Muscle layer of colon (tissue), 2 donors: ENCODE results near the gene MEGF6.

Source experiments
- H3K27ac ChIP-seq: one replicate; pipeline ENCODE4 v1.7.0; 2013; ENCODE audit warnings: low read depth, mild to moderate bottlenecking, low read length, moderate library complexity
- H3K27me3 ChIP-seq, 2 donors: one replicate each; pipeline ENCODE4 v1.7.0; 2013; ENCODE audit warnings: low read length in 2 of 2, mild to moderate bottlenecking in 2 of 2; ENCODE audit not compliant: insufficient read depth in 2 of 2, control insufficient read depth in 1 of 2
- H3K36me3 ChIP-seq: one replicate; pipeline ENCODE4 v1.7.0; 2013; ENCODE audit warnings: mild to moderate bottlenecking, low read length; ENCODE audit not compliant: insufficient read depth
- H3K4me1 ChIP-seq: one replicate; pipeline ENCODE4 v1.7.0; 2013; ENCODE audit warnings: mild to moderate bottlenecking, low read length; ENCODE audit not compliant: insufficient read depth
- H3K4me3 ChIP-seq, 2 donors: one replicate each; pipeline ENCODE4 v1.7.0; 2013; ENCODE audit warnings: low read length in 2 of 2, low read depth in 1 of 2, mild to moderate bottlenecking in 1 of 2, moderate library complexity in 1 of 2
- H3K9ac ChIP-seq: one replicate; pipeline ENCODE4 v1.7.0; 2013; ENCODE audit warnings: low read length
- H3K9me3 ChIP-seq: one replicate; pipeline ENCODE4 v1.7.0; 2013; ENCODE audit warnings: mild to moderate bottlenecking, low read length
- donor health status: abdominal sarcoma.
- donor health status: Adenocarcinoma of cecum.

Gene MEGF6

GRCh38 chr1:3561702-3562101, 49.6 kb downstream of the MEGF6 start:
- no peak overlapping the region for H3K4me3 ChIP-seq
- peaks cover 0 to 10% of the 10 kb centered on the region in 2 donors for H3K27me3 ChIP-seq
- H3K4me1 ChIP-seq: no peaks in the 10 kb centered on the region
- no peak overlapping the region for H3K27ac ChIP-seq
- no peaks in the 10 kb centered on the region for H3K9me3 ChIP-seq
- no peak overlapping the region for H3K9ac ChIP-seq
- H3K36me3 ChIP-seq: no peaks in the 10 kb centered on the region

- Histone ChIP-seq H3K27ac (no peak overlapping the region), H3K4me1 (no peaks in the 10 kb centered on the region), H3K36me3 (no peaks in the 10 kb centered on the region), H3K4me3 (no peak overlapping the region), H3K9ac (no peak overlapping the region), H3K27me3 (peaks cover 0 to 10% of the 10 kb centered on the region in 2 donors), H3K9me3 (no peaks in the 10 kb centered on the region)
Observed at GRCh38 chr1:3560981-3561380, 50.3 kb downstream of the MEGF6 start.

DNA sequence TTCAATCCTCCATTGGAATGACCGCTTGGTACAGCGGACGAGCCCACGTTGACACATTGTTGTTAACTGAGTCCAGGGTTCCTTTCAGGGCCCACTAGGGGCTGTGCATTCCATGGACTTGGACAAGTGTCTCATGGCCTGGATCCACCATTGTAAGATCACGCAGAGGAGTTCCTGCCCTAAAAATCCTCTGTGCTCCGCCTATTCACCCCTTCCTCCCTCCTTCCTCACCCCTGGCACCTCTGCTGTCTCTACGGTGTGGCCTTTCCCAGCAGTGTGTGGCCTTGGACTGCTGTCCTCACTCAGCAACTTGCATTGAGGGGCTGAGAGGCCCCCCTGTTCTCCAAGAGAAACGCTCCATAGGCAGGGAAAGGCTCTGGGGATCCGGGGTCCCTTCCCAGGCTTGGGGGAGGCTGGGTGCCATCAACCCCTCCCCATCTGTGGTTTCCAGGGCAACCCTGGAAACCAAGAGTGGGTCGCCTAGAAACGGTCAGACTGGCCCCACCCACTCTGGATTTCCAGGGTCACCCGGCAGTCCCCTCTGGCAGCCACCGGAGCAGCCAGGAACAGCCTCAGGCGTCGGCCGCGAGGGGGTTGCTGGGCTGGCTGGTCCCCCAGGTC, 50.9 kb downstream of the MEGF6 start:
- no peaks in the 10 kb centered on the region for H3K4me1 ChIP-seq
- H3K27ac ChIP-seq: no peak overlapping the region
- H3K36me3 ChIP-seq: no peaks in the 10 kb centered on the region
- no peak overlapping the region for H3K9ac ChIP-seq
- H3K4me3 ChIP-seq: no peak overlapping the region
- H3K27me3 ChIP-seq: peaks cover 0 to 6% of the 10 kb centered on the region in 2 donors
- H3K9me3 ChIP-seq: no peaks in the 10 kb centered on the region

GRCh38 chr1:3558036-3558726, 53.1 kb downstream of the MEGF6 start:
- H3K36me3 ChIP-seq: no peaks in the 10 kb centered on the region
- no peaks in the 10 kb centered on the region for H3K4me1 ChIP-seq
- no peak overlapping the region for H3K9ac ChIP-seq
- no peak overlapping the region for H3K4me3 ChIP-seq
- H3K9me3 ChIP-seq: no peaks in the 10 kb centered on the region
- no peaks in the 10 kb centered on the region for H3K27me3 ChIP-seq
- no peak overlapping the region for H3K27ac ChIP-seq

GRCh38 chr1:3557366-3557765, 53.9 kb downstream of the MEGF6 start:
- Histone ChIP-seq H3K27ac (no peak overlapping the region), H3K9me3 (no peaks in the 10 kb centered on the region), H3K27me3 (no peaks in the 10 kb centered on the region), H3K36me3 (no peaks in the 10 kb centered on the region), H3K9ac (no peak overlapping the region), H3K4me1 (no peaks in the 10 kb centered on the region), H3K4me3 (no peak overlapping the region)

DNA sequence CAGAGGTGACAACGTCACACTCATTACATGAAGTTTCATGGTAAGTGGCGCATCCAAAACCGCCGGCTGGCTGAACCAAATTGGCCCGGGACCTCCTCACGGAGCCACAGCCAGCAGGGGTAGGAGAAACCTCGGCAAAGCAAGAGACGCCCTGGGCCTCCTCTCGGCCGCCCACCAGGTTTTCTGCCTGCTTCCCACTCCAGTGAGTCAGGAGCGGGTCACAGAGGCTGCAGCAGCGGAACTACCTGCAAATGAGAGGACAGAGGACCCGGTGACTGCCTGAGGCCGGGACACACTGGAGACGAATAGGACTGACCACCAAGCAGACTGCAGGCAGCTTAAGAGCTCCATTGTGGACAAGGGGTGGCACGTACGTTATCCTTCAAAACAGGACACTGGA, 55.0 kb downstream of the MEGF6 start:
- Histone ChIP-seq H3K27ac (no peak overlapping the region), H3K4me3 (no peak overlapping the region), H3K4me1 (no peaks in the 10 kb centered on the region), H3K9ac (no peak overlapping the region), H3K9me3 (no peaks in the 10 kb centered on the region), H3K27me3 (no peaks in the 10 kb centered on the region), H3K36me3 (no peaks in the 10 kb centered on the region)

DNA sequence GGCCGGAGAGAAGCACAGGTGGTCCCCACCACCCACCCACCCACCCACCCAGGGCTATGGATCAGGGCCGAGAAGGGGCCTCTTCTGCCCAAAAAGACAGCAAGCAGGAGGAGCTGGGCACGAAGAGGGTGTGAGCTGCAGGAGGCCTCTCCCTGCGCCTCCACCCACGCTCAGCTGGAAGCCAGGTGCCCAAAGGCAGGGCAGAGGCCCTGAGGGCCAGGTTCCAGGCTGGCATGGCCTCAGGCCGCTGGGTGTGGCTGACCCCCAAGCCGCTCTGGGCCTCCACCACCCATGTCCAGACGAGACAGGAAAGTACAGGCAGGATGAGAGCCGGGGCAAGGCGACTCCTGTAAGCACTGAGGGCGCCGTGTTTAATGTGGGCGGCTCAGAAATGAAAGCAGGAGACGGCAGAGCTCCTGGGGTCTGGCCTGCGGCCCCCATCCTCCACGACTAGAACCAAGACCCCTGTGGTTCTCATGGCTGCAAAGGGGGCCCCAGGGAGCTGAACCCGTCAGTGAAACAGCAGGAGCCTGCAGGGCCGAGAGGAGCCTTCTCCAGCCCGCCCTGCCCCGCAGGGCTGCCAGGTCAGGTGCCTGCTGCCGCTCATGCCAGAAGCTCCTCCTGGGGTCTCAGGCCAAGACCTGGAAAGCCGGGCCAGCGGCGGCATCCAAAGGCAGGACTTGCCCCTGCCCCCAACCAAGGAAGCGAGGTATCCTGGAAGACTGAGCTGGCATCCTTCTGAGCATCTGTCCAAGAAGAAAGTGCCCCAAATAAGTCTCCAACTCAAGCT, 56.0 kb downstream of the MEGF6 start:
- Histone ChIP-seq H3K36me3 (no peaks in the 10 kb centered on the region), H3K27me3 (peaks cover 0 to 4% of the 10 kb centered on the region in 2 donors), H3K9ac (no peak overlapping the region), H3K27ac (no peak overlapping the region), H3K4me1 (no peaks in the 10 kb centered on the region), H3K4me3 (no peak overlapping the region), H3K9me3 (no peaks in the 10 kb centered on the region)

GRCh38 chr1:3553940-3554223, 57.4 kb downstream of the MEGF6 start:
- Histone ChIP-seq H3K36me3 (no peaks in the 10 kb centered on the region), H3K9me3 (no peaks in the 10 kb centered on the region), H3K4me1 (no peaks in the 10 kb centered on the region), H3K9ac (no peak overlapping the region), H3K27ac (no peak overlapping the region), H3K4me3 (no peak overlapping the region), H3K27me3 (peaks cover 0 to 5% of the 10 kb centered on the region in 2 donors)

- Histone ChIP-seq H3K27ac (no peak overlapping the region), H3K36me3 (no peaks in the 10 kb centered on the region), H3K4me1 (no peaks in the 10 kb centered on the region), H3K9ac (no peak overlapping the region), H3K9me3 (no peaks in the 10 kb centered on the region), H3K27me3 (peaks cover 0 to 8% of the 10 kb centered on the region in 2 donors), H3K4me3 (no peak overlapping the region)
Observed at GRCh38 chr1:3553166-3553939, 58.0 kb downstream of the MEGF6 start.

DNA sequence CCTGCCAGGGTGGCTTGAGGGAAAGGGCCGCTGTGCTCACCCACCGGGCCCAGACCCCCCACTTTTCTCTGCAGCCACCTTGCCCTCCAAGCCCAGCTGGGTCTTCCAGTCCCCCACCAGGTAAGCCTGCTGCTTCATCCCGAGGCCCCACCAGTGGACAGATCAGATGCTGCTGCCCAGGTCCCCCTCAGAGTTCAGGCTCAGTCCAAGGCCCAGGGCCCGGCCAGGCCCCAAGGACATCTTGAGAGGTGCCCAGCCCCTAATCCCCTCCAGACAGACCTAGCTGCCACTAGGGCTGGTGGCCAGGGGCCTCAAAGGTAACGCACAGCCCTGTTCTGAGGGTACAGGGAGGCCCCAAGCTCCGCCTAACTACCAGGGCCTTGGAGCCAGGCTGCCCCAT, 58.6 kb downstream of the MEGF6 start:
- no peak overlapping the region for H3K4me3 ChIP-seq
- H3K27me3 ChIP-seq: peaks cover 0 to 11% of the 10 kb centered on the region in 2 donors
- H3K4me1 ChIP-seq: no peaks in the 10 kb centered on the region
- H3K9ac ChIP-seq: no peak overlapping the region
- H3K36me3 ChIP-seq: no peaks in the 10 kb centered on the region
- no peak overlapping the region for H3K27ac ChIP-seq
- no peaks in the 10 kb centered on the region for H3K9me3 ChIP-seq

DNA sequence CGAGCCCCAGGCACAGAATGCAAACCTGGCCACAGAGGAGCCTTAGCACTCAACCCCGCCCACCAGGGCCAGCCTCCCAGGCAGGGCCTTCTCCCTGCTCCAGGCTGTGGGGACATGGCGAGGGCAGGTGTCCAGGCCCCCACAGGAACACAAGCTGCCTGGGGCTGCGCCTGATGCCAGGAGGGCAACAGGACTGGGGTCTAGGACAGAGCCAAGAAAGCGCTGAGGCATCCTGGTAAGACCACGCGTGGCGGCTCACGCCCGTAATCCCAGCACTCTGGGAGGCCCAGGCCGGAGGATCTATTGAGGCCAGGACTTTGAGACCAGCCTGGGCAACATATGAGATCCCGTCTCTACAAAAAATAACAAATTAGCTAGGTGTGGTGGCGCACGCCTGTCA, 59.1 kb downstream of the MEGF6 start:
- H3K4me3 ChIP-seq: no peak overlapping the region
- no peak overlapping the region for H3K9ac ChIP-seq
- H3K9me3 ChIP-seq: no peaks in the 10 kb centered on the region
- H3K4me1 ChIP-seq: no peaks in the 10 kb centered on the region
- H3K27me3 ChIP-seq: peaks cover 0 to 12% of the 10 kb centered on the region in 2 donors
- no peaks in the 10 kb centered on the region for H3K36me3 ChIP-seq
- no peak overlapping the region for H3K27ac ChIP-seq
